ENCODE results near the gene NEK5.
"Not testable (repeated sequence)": the region's sequence is repeated elsewhere in the genome, so short reads cannot be mapped to it uniquely, and the experiment has no call there.

NEK5 gene

GRCh38 chr13:52033039-52033438 is 95.8 kb downstream of the NEK5 start:
- Mint-ChIP-seq H3K27me3 (ENCODE audit: low read depth) (no peaks in the 10 kb centered on the region), H3K9me3 (peaks cover 15% of the 10 kb centered on the region), H3K4me3 (no peak overlapping the region), H3K36me3 (ENCODE audit: low read depth) (peaks cover 36% of the 10 kb centered on the region), H3K27ac (no peak overlapping the region), H3K4me1 (no peaks in the 10 kb centered on the region)
- TF ChIP-seq, protein P1, sequence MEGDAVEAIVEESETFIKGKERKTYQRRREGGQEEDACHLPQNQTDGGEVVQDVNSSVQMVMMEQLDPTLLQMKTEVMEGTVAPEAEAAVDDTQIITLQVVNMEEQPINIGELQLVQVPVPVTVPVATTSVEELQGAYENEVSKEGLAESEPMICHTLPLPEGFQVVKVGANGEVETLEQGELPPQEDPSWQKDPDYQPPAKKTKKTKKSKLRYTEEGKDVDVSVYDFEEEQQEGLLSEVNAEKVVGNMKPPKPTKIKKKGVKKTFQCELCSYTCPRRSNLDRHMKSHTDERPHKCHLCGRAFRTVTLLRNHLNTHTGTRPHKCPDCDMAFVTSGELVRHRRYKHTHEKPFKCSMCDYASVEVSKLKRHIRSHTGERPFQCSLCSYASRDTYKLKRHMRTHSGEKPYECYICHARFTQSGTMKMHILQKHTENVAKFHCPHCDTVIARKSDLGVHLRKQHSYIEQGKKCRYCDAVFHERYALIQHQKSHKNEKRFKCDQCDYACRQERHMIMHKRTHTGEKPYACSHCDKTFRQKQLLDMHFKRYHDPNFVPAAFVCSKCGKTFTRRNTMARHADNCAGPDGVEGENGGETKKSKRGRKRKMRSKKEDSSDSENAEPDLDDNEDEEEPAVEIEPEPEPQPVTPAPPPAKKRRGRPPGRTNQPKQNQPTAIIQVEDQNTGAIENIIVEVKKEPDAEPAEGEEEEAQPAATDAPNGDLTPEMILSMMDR (IDR thresholded peaks at IDR 0.05; ENCODE audit: unreplicated experiment in 3 of 3) = no peak

- Mint-ChIP-seq H3K36me3 (ENCODE audit: low read depth) (peaks cover 60% of the 10 kb centered on the region), H3K9me3 (peaks cover 32% of the 10 kb centered on the region)
- H3K27ac Mint-ChIP-seq; H3K4me3 Mint-ChIP-seq; H3K4me1 Mint-ChIP-seq; H3K27me3 Mint-ChIP-seq (ENCODE audit: low read depth): not testable (repeated sequence)
These were observed 98.5 kb downstream of the NEK5 start for GRCh38 chr13:52030401-52030800.

- Mint-ChIP-seq H3K4me1 (no peaks in the 10 kb centered on the region), H3K27me3 (ENCODE audit: low read depth) (no peaks in the 10 kb centered on the region), H3K36me3 (ENCODE audit: low read depth) (peaks cover 68% of the 10 kb centered on the region), H3K9me3 (peaks cover 32% of the 10 kb centered on the region), H3K27ac (no peak overlapping the region), H3K4me3 (no peak overlapping the region)
- TF ChIP-seq, protein P1 (IDR thresholded peaks at IDR 0.05; ENCODE audit: unreplicated experiment in 3 of 3) = no peak
These were observed 99.3 kb downstream of the NEK5 start for GRCh38 chr13:52029569-52029968.

DNA sequence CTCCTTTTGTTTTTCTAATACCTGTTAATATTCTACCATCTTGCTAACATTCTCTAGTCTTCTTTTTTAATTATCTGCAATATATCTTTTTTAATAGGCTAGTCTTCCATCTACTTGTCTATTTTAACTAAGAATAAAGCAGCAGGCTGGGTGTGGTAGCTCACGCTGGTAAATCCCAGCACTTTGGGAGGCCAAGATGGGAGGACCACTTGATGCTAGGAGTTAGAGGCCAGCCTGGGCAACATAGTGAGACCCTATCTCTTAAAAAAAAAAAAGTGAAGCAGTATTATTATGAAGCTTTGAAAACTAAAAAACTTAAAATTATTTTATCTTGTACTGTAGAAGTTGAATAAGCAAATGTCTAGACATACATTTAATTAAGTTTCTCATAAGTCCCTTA is 101.0 kb downstream of the NEK5 start:
- Mint-ChIP-seq H3K36me3 (ENCODE audit: low read depth) (peaks cover 83% of the 10 kb centered on the region), H3K9me3 (peaks cover 32% of the 10 kb centered on the region), H3K4me3 (no peak overlapping the region), H3K4me1 (no peaks in the 10 kb centered on the region), H3K27ac (no peak overlapping the region), H3K27me3 (ENCODE audit: low read depth) (no peaks in the 10 kb centered on the region)
- TF ChIP-seq, protein P1 (IDR thresholded peaks at IDR 0.05; ENCODE audit: unreplicated experiment in 3 of 3) = no peak

DNA sequence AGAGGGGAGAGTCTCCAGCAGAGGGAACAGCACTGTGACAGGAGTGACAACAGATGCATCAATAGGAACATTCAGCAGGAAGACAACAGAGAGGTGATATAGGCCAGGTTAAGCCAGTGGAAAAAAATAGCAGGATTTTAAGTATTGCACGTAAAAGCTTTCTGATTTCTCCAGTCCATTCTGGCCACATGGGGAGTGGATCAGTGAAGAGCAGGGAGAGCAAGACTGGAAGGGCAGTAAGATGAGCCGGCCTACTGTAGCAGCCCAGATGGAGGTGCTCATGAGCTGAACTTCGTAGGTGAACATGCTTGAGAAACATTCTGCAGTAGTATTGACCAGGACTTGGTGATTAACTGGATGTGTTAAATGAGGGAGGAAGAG is 102.6 kb downstream of the NEK5 start:
- Mint-ChIP-seq H3K27ac (no peak overlapping the region), H3K4me1 (no peaks in the 10 kb centered on the region), H3K4me3 (no peak overlapping the region), H3K27me3 (ENCODE audit: low read depth) (no peaks in the 10 kb centered on the region), H3K9me3 (peaks cover 32% of the 10 kb centered on the region), H3K36me3 (ENCODE audit: low read depth) (peaks cover 93% of the 10 kb centered on the region)
- TF ChIP-seq, protein P1 (IDR thresholded peaks at IDR 0.05; ENCODE audit: unreplicated experiment in 3 of 3) = no peak

DNA sequence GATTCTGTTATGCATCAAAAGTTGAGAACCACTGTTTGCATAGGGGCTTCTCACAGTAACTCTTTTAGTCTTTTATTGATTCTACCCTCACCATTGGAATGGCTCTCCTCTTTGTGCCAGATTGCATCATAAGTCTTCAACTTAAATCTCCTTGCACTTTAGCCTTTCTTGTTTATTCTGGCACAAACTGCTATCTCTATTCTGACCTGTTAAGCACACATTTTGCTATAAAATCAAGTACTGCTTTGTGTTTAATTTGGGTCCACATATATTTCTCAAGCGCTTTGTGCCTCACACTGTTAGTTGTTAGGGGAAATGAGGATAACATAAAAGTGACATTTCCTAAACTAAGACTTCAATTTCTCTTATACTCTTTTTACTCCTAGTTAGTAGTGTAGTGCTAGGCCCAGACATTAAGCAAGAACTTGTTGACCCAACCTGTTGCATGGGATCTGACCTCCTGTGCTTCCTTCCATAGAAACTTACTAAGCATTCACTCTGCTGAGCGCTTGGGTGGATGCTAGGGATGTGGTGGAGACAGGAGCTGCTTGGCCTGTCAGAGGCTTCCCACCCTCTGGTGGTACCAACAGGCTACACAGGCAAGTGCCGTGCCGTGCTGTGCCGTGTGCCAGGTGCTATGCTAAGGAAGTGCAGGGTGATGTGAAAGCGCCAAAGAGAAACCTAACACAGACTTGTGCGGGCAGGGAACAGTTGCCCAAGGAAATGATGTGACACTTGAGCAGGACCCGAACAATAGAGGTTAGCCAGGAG is 103.2 kb downstream of the NEK5 start:
- Mint-ChIP-seq H3K4me1 (no peaks in the 10 kb centered on the region), H3K9me3 (peaks cover 32% of the 10 kb centered on the region), H3K36me3 (ENCODE audit: low read depth) (peaks cover 95% of the 10 kb centered on the region), H3K27me3 (ENCODE audit: low read depth) (no peaks in the 10 kb centered on the region), H3K27ac (no peak overlapping the region), H3K4me3 (no peak overlapping the region)
- TF ChIP-seq, protein P1 (IDR thresholded peaks at IDR 0.05; ENCODE audit: unreplicated experiment in 3 of 3) = no peak

All from nephron (organoid).